HG03108 (cell line): Measurements from ENCODE around the gene BBS9.
"Not testable (repeated sequence)": the region's sequence is repeated elsewhere in the genome, so short reads cannot be mapped to it uniquely, and the experiment has no call there.

Experiments used
- ATAC-seq: cut with Tn5 transposase; IDR thresholded peaks from one replicate; pipeline ENCODE4 v1.9.1; 2021; ENCODE audit warnings: moderate library complexity; ENCODE audit not compliant: unreplicated experiment

The BBS9 gene

DNA sequence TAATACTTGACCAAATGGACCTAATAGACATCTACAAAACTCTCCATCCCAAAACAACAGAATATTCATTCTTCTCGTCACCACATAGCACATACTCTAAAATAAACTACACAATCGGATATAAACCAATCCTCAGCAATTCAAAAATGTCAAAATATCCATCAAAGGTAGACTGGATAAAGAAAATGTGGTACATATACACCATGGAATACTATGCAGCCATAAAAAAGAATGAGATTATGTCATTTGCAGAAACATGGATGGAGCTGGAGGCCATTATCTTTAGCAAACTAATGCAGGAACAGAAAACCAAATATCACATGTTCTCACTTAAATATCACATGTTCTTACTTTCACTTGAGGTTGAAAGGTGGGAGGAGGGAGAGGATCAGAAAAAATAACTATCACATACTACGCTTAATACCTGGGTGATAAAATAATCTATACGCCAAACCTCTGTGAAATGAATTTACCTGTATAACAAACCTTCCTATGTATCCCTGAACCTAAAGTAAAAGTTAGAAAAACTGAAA, 142.5 kb downstream of the BBS9 start:
- not testable (repeated sequence) for ATAC-seq

DNA sequence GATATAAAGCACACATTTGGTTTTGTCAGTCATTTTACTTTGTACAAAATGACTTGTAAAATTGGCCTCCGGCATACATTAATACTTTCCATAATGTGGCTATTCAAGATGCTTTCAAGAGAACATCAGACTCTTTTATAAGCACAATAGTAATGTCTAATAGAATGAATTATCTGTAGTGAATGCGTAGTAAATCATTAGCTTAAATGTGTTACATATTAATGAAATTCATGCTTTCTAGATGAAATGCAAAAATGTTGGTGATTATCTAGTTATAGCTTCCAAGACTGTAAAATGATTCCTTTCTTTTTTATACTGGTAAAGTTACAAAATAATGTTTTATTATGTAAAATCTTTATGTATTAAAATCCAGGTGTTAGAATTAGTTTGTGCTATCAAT, 144.0 kb downstream of the BBS9 start:
- no peak for ATAC-seq

DNA sequence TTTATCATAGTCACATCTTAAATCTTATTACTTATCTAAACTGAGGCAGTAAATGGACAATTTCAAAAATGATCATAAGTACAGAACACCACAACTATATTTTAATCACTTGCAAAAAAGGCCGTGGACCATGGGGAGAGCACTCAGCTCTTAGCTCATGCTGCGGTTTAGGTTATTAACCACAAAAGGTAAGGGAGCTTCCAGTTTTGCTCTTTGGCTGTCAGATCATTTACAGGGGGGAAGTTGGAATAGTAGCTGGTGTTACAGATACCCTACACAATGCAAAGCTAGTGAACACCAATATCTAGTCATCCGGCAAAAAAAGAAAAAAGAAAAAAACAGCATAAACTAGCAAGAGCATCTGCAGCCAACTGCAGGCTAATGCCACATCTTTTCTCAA, 147.0 kb downstream of the BBS9 start:
- no peak for ATAC-seq

DNA sequence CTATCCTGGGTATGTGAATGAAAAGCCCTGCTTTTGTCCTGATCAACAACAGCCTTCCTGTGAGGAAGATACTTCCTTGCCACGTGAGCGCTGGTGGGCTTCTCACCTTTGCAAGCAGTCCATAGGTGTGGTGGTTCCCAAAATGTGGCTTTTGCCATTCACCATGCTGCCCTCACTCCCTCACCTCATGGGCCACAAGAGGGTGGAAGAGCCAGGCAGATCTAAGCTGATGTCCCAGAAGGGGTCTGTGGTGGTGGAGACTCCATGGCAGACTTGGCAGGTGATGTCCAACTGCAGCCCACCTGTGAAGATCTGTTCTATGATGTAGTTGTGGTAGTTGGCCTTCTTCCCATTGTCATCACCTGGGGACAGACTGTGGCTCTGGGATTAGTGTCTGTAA, 147.4 kb downstream of the BBS9 start:
- ATAC-seq = no peak

DNA sequence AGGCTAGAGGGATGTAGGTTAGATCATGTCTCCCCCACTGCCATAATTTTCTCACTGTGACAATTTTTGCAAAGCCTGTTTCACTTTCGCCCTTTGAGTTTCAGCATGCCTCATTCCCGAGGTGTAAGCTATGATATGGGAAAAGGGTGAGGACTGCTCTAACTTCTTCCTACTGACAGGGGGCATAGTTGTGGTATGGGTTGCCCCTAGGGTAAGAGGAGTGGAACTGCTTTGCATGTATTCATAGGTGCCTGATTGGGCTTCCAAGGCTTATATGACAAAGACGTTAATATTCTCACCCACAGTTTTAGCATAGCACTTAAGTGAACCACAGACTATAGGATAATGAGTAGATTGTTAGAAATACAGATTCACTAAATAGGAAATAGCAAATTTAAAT, 148.7 kb downstream of the BBS9 start:
- ATAC-seq = no peak

DNA sequence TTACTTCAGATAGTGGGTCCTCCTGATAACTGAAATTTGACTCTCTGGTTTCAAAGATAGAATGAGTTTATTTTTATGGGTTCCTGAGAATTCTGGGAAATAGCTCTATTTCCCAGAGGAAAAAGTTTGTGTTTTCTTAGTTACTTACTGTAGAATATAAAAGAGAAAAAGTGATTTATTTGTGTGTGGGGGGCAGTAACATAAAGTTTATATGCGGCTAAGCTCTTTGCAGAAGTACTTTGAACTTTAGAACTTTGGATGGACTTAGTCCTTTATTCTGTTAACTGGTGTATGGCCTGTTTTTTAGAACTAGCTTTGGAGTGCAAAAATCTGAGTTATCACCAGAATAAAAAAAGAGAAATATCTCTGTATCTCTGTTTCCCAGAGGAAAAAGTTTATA, 157.1 kb downstream of the BBS9 start:
- ATAC-seq = no peak

DNA sequence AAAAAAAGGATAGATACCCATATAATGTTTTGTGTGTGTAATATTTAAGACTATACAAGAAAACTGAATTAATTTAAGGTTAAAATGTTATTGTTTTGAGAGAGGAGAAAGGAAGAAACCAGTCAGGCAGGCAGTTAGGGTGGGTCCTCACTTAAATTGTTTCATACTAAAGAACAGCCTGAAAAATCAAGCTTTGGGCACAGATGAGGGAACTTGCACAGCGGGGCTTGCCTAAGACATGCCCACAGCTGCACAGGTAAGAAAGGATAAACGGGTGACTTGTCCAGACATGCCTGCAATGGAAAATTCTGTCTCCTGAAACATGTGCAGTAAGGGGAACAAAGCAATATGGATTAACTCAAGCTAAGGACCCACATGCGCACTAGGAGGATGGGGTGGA, 158.4 kb downstream of the BBS9 start:
- ATAC-seq = no peak

DNA sequence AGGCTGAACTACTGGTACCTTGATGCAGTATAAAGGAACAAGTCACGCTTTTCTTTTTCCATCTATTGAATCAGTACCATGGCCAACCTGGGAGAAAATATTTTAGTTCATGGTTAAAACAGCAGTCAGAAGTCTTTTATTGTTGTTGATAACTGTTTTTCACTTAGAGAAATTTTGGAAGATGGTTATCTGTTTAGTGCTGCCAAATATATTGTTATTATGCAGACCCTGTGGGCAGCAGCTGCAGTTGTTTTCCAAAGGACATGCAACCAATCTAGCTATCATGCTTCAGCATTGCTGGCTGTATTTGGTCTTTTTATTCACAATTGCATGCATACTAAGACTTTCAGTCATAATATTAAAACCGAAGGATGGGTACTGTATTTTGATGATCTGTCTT, 169.5 kb downstream of the BBS9 start:
- ATAC-seq = no peak

DNA sequence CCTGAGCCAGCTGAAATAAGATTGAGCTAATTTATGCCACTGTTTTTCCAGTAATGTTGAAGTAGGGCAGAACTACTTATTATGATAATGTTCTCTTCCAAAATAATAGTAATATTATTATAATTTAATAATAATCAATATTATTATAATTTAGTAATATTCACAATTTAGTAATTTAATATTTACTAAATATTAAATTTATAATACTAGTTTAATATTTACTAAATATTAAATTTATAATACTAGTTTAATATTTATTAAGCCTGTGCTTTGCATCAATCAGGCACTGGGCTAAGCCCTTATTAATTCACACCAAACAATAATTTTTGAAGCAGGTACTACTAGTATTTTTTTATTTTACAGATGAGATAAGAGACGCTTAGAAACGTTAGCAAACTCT, 170.1 kb downstream of the BBS9 start:
- no peak for ATAC-seq

DNA sequence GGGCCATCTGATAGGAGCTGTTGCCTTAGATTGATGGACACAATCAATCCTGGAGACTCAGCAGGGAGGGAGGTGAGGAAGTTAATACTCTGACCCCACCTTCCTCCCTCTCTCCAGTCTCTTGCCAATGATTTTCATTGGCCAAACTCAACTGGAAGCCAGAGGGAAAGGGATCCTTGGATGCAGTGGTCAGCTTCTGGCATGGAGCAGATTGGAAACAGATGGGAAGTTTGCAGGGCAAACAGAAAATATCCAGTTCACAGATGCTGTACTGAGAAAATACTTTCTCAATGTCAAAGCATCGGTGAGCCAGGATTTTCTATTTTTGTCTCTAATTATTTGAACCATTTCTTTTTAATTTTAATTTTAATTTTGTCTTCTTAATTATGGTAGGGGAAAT, 170.8 kb downstream of the BBS9 start:
- no peak for ATAC-seq

DNA sequence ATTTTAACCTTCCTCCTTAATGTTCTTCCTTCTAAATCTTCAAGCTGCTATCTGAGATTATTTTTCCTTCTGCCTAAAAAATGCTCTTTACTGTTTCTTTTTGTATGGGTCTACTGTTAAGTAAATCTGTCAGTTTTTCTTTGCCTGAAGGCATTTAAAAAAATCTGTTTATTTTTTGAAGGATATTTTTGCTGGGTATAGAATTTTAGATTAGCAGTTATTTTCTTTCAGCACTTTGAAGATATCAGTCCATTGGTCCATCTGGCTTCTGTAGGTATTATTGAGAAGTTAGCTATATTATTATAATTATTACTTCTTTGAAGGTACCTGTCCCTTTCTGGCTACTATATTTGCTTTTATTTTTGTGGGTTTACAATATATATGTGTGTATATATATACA, 171.4 kb downstream of the BBS9 start:
- no peak for ATAC-seq

DNA sequence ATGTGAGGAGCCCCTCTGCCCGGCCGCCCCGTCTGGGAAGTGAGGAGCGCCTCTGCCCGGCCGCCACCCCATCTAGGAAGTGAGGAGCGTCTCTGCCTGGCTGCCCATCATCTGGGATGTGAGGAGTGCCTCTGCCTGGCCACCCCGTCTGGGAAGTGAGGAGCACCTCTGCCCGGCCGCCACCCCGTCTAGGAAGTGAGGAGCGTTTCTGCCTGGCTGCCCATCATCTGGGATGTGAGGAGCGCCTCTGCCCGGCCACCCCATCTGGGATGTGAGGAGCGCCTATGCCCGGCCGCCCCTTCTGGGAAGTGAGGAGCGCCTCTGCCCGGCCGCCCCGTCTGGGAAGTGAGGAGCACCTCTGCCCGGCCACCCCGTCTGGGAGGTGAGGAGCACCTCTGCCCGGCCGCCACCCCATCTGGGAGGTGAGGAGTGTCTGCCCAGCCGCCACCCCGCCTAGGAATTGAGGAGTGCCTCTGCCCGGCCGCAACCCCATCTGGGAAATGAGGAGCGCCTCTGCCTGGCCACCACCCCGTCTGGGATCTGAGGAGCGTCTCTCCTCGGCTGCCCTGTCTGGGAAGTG, 174.7 kb downstream of the BBS9 start:
- ATAC-seq = not testable (repeated sequence)

DNA sequence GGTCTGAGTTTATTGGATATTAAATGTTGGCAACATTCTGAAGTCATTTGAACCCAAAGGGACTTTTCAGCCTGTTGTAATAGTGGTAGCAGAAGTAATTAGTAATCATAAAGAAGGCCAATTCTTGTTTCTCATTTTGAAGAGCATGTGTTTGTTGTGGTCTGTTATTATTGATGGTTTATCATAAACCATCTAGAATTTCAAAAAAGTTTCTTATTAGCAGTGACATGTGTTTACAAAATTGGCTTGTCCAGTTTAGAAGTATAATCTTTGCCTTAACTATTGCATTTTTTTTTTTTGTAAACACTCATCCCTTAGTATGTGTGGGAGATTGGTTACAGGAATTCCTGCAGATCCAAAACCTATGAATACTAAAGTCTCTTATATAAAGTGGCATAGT, 177.8 kb downstream of the BBS9 start:
- no peak for ATAC-seq

DNA sequence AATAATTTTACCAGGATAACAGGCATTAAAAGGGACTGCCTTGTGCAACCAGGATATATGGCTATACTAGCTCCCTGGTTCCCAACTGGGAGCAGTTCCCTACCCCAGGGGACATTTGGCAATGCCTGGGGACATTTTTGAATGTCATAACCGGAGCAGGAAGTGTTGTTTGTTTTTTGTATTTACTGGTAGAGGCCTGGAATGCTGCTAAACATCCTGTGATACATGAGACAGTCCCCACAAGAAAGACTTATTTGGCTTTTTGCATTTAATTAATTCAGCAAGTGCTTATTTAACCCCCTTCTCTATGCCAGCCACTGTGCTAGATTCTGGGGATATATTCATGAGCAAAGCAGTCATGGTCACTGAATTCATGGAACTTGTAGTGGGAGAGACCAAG, 181.2 kb downstream of the BBS9 start:
- ATAC-seq = no peak

DNA sequence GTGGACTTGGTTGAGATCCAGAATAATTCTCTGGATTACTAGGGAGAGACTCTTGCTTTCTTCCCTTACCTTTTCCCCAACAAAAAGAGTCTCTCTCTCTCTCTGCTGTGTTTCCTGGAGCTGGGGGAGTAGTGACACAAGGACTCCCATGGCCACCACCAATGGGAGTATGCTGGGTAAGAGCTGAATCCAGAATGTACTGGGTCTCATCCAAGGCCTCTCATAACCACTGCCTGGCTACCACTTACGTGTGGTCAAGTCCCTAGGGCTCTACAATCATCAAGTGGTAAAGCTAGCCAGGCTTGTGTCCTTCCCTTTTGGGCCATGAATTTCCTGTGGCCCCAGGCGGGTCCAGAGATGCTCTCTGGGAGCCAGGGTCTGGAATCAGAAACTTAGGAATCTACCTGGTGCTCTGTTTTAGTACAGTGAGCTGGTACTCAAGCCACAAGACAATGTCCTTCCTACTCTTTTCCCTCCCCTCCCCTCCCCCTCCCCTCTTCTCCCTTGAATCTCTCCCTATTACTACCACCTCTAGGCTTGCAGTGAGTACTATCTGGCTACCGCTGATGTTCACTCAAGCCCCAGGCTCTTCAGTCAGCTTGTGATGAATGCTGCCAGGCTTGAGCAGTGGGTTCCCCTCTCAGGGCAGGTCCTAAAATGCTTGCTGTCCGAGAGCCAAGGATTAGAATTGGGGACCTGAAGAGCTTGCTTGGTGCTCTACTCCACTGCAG, 196.6 kb downstream of the BBS9 start:
- ATAC-seq = no peak

DNA sequence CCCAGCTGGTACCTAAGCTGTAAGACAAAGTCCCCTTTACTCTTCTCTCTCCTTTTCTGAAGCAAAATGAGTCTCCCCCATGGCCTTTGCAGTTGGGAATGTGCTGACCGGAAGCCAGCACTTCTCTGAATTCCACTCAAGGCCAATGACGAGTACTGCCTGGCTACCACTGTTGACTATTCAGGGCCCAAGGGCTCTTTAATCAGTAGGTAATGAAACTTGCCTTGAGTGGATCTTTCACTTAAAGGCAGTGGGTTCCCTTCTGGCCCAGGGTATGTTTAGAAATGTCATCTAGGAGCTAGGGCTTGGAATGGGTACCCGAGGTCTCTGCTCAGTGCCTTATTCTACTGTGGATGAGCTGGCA, 197.1 kb downstream of the BBS9 start:
- ATAC-seq = no peak

DNA sequence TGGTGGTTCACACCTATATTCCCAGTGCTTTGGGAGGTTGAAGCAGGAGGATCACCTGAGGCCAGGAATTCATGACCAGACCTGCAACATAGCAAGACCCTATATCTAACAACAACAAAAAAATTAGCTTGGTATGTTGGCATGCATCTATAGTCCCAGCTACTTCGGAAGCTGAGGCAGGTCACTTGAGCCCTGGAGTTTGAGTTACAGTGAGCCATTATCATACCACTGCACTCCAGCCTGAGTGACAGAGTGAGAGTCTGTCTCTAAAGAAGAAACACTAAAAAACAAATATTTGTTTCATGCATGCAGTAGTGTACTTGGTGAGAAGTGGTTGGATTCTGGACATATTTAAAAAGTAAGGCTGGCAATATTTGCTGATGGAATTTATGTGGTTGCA, 198.1 kb downstream of the BBS9 start:
- no peak for ATAC-seq

DNA sequence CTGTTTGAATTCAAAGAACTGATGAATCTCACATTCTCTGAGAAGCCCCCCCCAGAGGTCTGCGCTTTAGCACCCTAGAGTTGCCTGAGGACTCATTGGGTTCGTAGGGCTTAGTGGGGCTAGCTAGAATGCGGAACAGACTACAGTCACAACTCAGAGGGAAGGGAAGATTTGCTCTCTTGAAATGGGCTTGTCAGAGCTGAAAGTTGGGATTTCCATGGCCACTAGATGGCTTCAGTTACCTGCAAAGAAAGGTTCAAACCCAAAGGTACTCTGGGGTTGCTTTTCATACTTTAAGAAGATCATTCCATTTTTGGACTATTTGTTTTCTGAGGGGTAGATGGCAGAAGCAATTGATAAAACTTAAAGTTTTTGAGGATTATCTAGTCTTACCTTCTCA, 205.0 kb downstream of the BBS9 start:
- no peak for ATAC-seq

DNA sequence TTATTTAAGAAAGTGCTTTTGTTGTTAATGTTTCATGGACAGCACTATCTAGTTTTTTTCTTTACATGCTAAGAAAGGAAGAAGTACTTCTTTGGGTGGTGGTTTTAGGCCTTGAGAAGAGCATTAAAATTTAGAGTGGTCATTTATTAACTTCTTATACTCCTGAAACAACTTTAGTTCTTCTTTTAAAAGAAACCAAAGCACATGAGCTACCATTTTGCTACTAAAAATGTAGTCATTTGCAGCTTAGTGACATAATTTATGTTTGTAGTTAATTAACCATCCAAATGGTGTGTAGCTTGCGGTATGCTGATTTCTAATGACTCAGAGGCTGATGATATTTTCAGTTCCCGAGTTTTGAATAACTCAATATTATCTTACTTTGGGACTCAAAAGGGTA, 207.5 kb downstream of the BBS9 start:
- ATAC-seq = no peak

DNA sequence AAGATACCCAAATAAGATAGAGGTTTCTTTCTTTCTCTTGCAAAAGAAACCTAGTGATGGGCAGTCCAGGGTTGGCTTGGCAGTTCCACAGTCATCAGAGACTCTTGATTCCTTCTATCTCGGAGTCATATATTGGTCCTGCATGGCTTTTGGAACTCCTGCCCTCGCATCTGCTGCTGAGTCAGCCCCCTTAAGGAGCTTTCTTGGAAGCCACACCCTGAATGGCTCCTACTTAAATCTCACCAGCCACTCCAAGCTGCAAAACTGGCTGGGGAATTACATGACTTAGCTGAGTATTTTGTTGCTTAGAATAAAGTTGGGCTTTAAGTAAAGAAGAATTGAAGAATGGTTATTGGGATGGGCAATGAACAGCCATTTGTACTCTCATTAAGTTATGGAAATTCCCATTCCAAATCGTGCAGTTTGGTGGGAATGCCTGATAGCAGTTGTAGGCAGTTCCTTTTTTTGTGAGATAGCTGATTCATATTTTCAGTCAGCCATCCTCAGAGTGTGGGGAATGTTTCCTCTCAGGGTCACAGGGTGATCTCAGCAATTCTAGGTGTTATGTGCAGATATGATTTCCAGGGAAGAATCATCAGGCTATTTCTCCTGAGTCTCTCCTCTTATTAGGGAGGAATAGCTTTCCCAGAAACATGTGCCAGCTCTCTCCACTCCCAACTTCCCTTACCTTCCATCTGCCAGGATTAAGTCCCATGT, 209.9 kb downstream of the BBS9 start:
- no peak for ATAC-seq

DNA sequence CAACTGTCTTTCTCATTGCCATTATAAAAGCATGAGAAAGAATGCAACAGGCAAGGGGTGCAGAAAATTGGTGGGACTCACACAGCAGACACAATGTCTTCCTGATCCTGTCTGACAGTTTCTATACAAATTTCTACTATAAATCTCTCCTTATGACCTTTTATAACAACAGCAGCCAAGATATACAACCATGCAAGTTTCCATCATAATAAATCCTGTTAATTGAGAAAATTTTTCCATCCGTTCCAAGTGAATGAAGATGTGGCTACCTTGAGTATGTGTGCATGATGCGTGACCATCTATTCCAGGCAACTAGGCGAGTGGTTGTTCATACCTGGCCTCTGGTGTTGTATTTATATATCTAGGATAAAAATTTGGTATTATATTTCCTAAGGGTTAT, 216.7 kb downstream of the BBS9 start:
- no peak for ATAC-seq

DNA sequence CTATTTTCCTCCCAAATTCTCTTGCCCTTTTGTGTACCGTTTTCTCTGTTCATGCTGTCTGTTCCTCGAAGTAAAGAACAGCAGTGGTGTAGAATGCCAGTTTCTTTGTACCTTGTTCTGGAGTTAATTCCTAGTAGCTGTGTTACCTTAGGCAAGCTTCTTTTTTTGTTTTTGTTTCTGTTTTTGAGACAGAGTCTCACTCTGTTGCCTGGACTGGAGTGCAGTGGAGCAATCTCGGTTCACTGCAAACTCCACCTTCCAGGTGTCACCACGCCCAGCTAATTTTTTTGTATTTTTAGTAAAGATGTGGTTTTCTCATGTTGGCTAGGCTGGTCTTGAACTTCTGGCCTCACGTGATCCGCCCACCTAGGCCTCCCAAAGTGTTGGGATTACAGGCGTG, 221.2 kb downstream of the BBS9 start:
- no peak for ATAC-seq
